GM12878 (cell line): Measurements from ENCODE around the gene KDELR1. TPM values are rescaled to one million over a fixed set of nuclear protein-coding genes. Genes with fewer than 3 reads are reported as not detected.

Experiments
- ATAC-seq: fragments of 200-7000 bp; cut with Tn5 transposase; 3 replicates; pipeline ENCODE4 v1.9.1; 2020; ENCODE audit warnings: mild to moderate bottlenecking, moderate library complexity
- BruUV-seq: library from RNA; stranded (reverse); fragments of 400-500 nt; replicated peaks from 2 replicates; lab custom pipeline; 2021; lab: Mats Ljungman, UMichigan
- CTCF ChIA-PET: fragments of 300-600 bp; sonication (Branson Sonifier 250); formaldehyde crosslinking; extraction: SDS; loops from one replicate; lab custom pipeline; 2021; ENCODE audit warnings: inconsistent platforms; lab: Yijun Ruan, JAX
- POLR2A ChIA-PET: fragments of 350-600 bp; formaldehyde crosslinking; extraction: SDS; loops from one replicate; lab custom pipeline; 2021; ENCODE audit warnings: inconsistent platforms; lab: Charles Lee
- RAD21 ChIA-PET: fragments of 300-600 bp; sonication (Branson Sonifier 250); formaldehyde crosslinking; loops from one replicate; lab custom pipeline; 2023; ENCODE audit warnings: antibody characterized with exemption; ENCODE audit not compliant: unreplicated experiment; lab: Charles Lee
- SMC1A ChIA-PET: fragments of 300-600 bp; sonication (Branson Sonifier 250); formaldehyde crosslinking; loops from one replicate; lab custom pipeline; 2023; ENCODE audit not compliant: unreplicated experiment, uncharacterized antibody; lab: Charles Lee
- DNase-seq: peaks from one replicate; pipeline ENCODE4 v3.0.0-alpha.2; 2011; ENCODE audit warnings: low read depth, low spot score
- FAIRE-seq: peaks from 3 replicates; lab custom pipeline; 2011; peaks lifted over from hg19 to GRCh38; lab: Jason Lieb, UNC
- H2AFZ ChIP-seq: 2 replicates; pipeline ENCODE4 v1.6.0; 2011; ENCODE audit warnings: low read depth, low read length, control low read depth; ENCODE audit not compliant: control insufficient read depth
- H3K27ac ChIP-seq: 2 replicates; pipeline ENCODE4 v1.5.1; 2011; ENCODE audit warnings: control low read depth; ENCODE audit not compliant: control insufficient read depth, insufficient read depth
- H3K27me3 ChIP-seq, 2 experiments: replicated peaks in 1 of 2; 2 replicates each; pipeline versions ENCODE4 v1.6.0 to v1.6.1; 2011; ENCODE audit warnings: low read length in 1 of 2; ENCODE audit not compliant: control insufficient read depth in 2 of 2, insufficient read depth in 2 of 2
- H3K36me3 ChIP-seq, 2 experiments: 2 replicates each; pipeline ENCODE4 v1.5.1; 2011; ENCODE audit warnings: low read length in 1 of 2; ENCODE audit not compliant: control insufficient read depth in 2 of 2, insufficient read depth in 2 of 2
- H3K4me1 ChIP-seq: 2 replicates; pipeline ENCODE4 v1.6.1; 2011; ENCODE audit warnings: mild to moderate bottlenecking, low read length, moderate library complexity, mixed read lengths; ENCODE audit not compliant: control insufficient read depth, insufficient read depth
- H3K4me2 ChIP-seq: 2 replicates; pipeline ENCODE4 v1.6.0; 2011; ENCODE audit warnings: control low read depth; ENCODE audit not compliant: control insufficient read depth, insufficient read depth
- H3K4me3 ChIP-seq: fragments of 200-600 bp; sonication (generic); 2 replicates; pipeline ENCODE4 v1.5.1; 2016
- H3K79me2 ChIP-seq: 2 replicates; pipeline ENCODE4 v1.6.0; 2011; ENCODE audit warnings: low read length; ENCODE audit not compliant: control insufficient read depth, insufficient read depth
- H3K9ac ChIP-seq: 2 replicates; pipeline ENCODE4 v1.8.0; 2011; ENCODE audit warnings: low read length, control low read depth, mixed read lengths; ENCODE audit not compliant: control insufficient read depth, insufficient read depth
- H3K9me3 ChIP-seq: replicated peaks from 3 replicates; pipeline ENCODE4 v1.5.1; 2011; ENCODE audit warnings: mild to moderate bottlenecking, low read length; ENCODE audit not compliant: control insufficient read depth, insufficient read depth
- H4K20me1 ChIP-seq: 2 replicates; pipeline ENCODE4 v1.6.0; 2011; ENCODE audit not compliant: control insufficient read depth, insufficient read depth
- IKZF1 ChIP-seq: fragments of 450-650 bp; conservative IDR thresholded peaks from 2 replicates; pipeline ENCODE4 v1.6.1; 2017; ENCODE audit warnings: antibody characterized with exemption, mild to moderate bottlenecking
- JUND ChIP-seq: IDR thresholded peaks from 2 replicates; pipeline ENCODE4 v1.6.1; 2012; ENCODE audit warnings: low read depth, mild to moderate bottlenecking, low read length, improper control_type of control experiment, moderate library complexity
- MLLT1 ChIP-seq: fragments of 450-650 bp; IDR thresholded peaks from 2 replicates; pipeline ENCODE4 v1.6.1; 2016; ENCODE audit warnings: mild to moderate bottlenecking
- POU2F2 ChIP-seq: IDR thresholded peaks from 3 replicates; pipeline ENCODE4 v1.6.1; 2011; ENCODE audit warnings: low read depth, mild to moderate bottlenecking, low read length, borderline replicate concordance
- RAD51 ChIP-seq: fragments of 450-650 bp; IDR thresholded peaks from 2 replicates; pipeline ENCODE4 v1.6.1; 2016; ENCODE audit warnings: moderate library complexity, mild to moderate bottlenecking, inconsistent platforms
- RB1 ChIP-seq: fragments of 450-650 bp; formaldehyde crosslinking; IDR thresholded peaks from 2 replicates; pipeline ENCODE4 v1.6.1; 2017; ENCODE audit warnings: mild to moderate bottlenecking, borderline replicate concordance
- SMAD5 ChIP-seq: IDR thresholded peaks from 2 replicates; pipeline ENCODE4 v1.6.1; 2016; ENCODE audit warnings: antibody characterized with exemption, low read depth
- SRF ChIP-seq, 2 experiments: IDR thresholded peaks; 2 replicates each; pipeline ENCODE4 v1.6.1; 2011; ENCODE audit warnings: low read depth in 2 of 2, low read length in 2 of 2, mild to moderate bottlenecking in 1 of 2, moderate library complexity in 1 of 2
- USF2 ChIP-seq: IDR thresholded peaks from 2 replicates; pipeline ENCODE4 v1.6.1; 2011; ENCODE audit warnings: low read depth, low read length, improper control_type of control experiment, borderline replicate concordance
- ZBTB11 ChIP-seq: fragments of 450-650 bp; formaldehyde crosslinking; IDR thresholded peaks from 2 replicates; pipeline ENCODE4 v1.5.0; 2022; ENCODE audit warnings: mild to moderate bottlenecking, missing genetic modification characterization
- WGBS: methylation state at CpG from one replicate; pipeline ENCODE4 v1.1.6; 2016; ENCODE audit warnings: low lambda C conversion rate; ENCODE audit not compliant: insufficient replicate concordance, insufficient coverage; ENCODE audit errors: missing lambda C conversion rate; 5-methylcytosine and 5-hydroxymethylcytosine counted together
- in situ Hi-C: fragments of 300-500 bp; cut with MboI; formaldehyde crosslinking; loops from 9 replicates; pipeline ENCODE4 v1.14.3; 2018; ENCODE audit warnings: mixed read lengths
- intact Hi-C: fragments of 100-400 bp; cut with micrococcal nuclease; formaldehyde crosslinking; loops from one replicate; pipeline ENCODE4 v1.14.2; 2022; ENCODE audit not compliant: unreplicated experiment
- polyA plus RNA-seq, 11 experiments: library from polyadenylated mRNA; depleted of rRNA in 4 of 11; unstranded in 6 of 11; stranded (reverse) in 5 of 11; fragments of >200 nt; fragmentation: Nextera tagmentation in 4 of 11; fragmentation: Illumina TruSeq in 1 of 11; extraction: Ambion mirVana in 4 of 11; extraction: Trizol in 1 of 11; gene quantifications; 1 replicate in 1 of 11; 2 replicates in 10 of 11; pipeline versions ENCODE4 v1.2.1 to v1.2.3, GENCODE V29; 2011 to 2016; ENCODE audit warnings: inconsistent platforms in 2 of 11, missing spikeins in 2 of 11, low read depth in 1 of 11
- total RNA-seq, 4 experiments: library from RNA; depleted of rRNA in 3 of 4; stranded (reverse); fragments of >200 nt in 3 of 4; fragmentation: Illumina TruSeq in 1 of 4; extraction: Trizol in 1 of 4; gene quantifications; 2 replicates each; pipeline versions ENCODE4 v1.2.1 to v1.2.3, GENCODE V29; 2013 to 2021

KDELR1 gene
- total and polyA plus RNA-seq, 10 of the 15 experiments (the other 5 are each of a cell fraction or from before 2014, with no cell fraction given), result 2.3 to 71.0 (median 45.2) TPM

GRCh38 chr19:48364598-48365348, 26.6 kb downstream of the KDELR1 start (continued):
- TF ChIP-seq MLLT1, result peak; percentile 3; the same call in 1 of the 2 replicates

- ChIA-PET RAD21 (interaction anchor here (0.6 to 2.5 kb wide), 10 partner anchors 13 to 194 kb away, joined by 3 to 46 read pairs (median 4); partner anchors contain the start of genes EMP3, KCNJ14, KDELR1 and LIG1), CTCF (interaction anchor here (0.9 to 3.1 kb wide), 11 partner anchors 10 to 1046 kb away, joined by 3 to 36 read pairs (median 3); partner anchors contain the start of genes GRIN2D and KDELR1), POLR2A (interaction anchor here (0.6 to 3.1 kb wide), 22 partner anchors 10 to 967 kb away, joined by 3 to 39 read pairs (median 4); partner anchors contain the start of genes EMP3, KDELR1, RPL18 and SPHK2), SMC1A (interaction anchor here (0.7 to 1.6 kb wide), 9 partner anchors 14 to 220 kb away, joined by 3 to 7 read pairs (median 4); partner anchors contain the start of gene KDELR1)
- peaks cover 9% of the 10 kb centered on the region; the same call in 1 of the 2 replicates for H3K4me1 ChIP-seq
- peak within 1 kb of the TSS; percentile 100 for H3K9ac ChIP-seq
- under 1% methylated on average over 56 of the region's 59 CpGs for WGBS
- no peaks in the 10 kb centered on the region for H4K20me1 ChIP-seq
- peak within 1 kb of the TSS; percentile 96 for H2AFZ ChIP-seq
- H3K79me2 ChIP-seq, result peaks cover 3% of the 10 kb centered on the region
- peak within 1 kb of the TSS; percentile 82 for H3K4me3 ChIP-seq
- DNase-seq (peak; percentile 99), FAIRE-seq (peak; percentile 100), ATAC-seq (peak; percentile 90)
- H3K27me3 ChIP-seq, result no peaks in the 10 kb centered on the region
- peak within 1 kb of the TSS; percentile 99 for H3K27ac ChIP-seq
- no peaks in the 10 kb centered on the region for H3K36me3 ChIP-seq
- intact Hi-C loops (loop anchor here (5.0 kb wide), 1 partner anchor 128 kb away; no protein-coding TSS in a partner anchor), in situ Hi-C loops (no loop called here)
- peak within 1 kb of the TSS; percentile 100 for H3K4me2 ChIP-seq
- H3K9me3 ChIP-seq, result no peaks in the 10 kb centered on the region
- BruUV-seq, result no TSS peak
- no peak; the same call in 1 of the 2 replicates for TF ChIP-seq USF2
- TF ChIP-seq RAD51, result no peak
- TF ChIP-seq SRF (IDR thresholded peaks at IDR 0.05; ENCODE audit: low read depth in 2 of 2, low read length in 2 of 2), result peak in 1 of 2 experiments; percentile 10; a peak in 1 of 4 replicates
- TF ChIP-seq JUND, result no peak
- peak; percentile 100 for TF ChIP-seq IKZF1
- TF ChIP-seq POU2F2, result 0 out of 3 replicates have a peak, but pooled peaks have one; percentile 19
- 0 out of 2 replicates have a peak, but pooled peaks have one; percentile 30 for TF ChIP-seq SMAD5
- peak; percentile 95; the same call in 1 of the 2 replicates for TF ChIP-seq RB1
- TF ChIP-seq MLLT1, result 0 out of 2 replicates have a peak, but pooled peaks have one; percentile 3
- TF ChIP-seq ZBTB11 (CRISPR knock-in tag), result no peak
Observed at GRCh38 chr19:48363810-48364597, 27.3 kb downstream of the KDELR1 start, which contains the start of the genes SYNGR4 and TMEM143. Gene SYNGR4 (plus strand): TSS chr19:48364367. CDS start chr19:48365843, 1,476 bp downstream. Gene TMEM143 (minus strand): TSS chr19:48363940. CDS start chr19:48363920, 20 bp downstream.
